ENCODE measurements around the gene KIF4B. TPM values are rescaled to one million over a fixed set of nuclear protein-coding genes. Genes with fewer than 3 reads are reported as not detected.

KIF4B gene
- total and polyA plus RNA-seq, 2 of the 8 experiments (the other 6 are each of a cell fraction or from before 2014, with no cell fraction given): 0.02 to 0.15 TPM

DNA sequence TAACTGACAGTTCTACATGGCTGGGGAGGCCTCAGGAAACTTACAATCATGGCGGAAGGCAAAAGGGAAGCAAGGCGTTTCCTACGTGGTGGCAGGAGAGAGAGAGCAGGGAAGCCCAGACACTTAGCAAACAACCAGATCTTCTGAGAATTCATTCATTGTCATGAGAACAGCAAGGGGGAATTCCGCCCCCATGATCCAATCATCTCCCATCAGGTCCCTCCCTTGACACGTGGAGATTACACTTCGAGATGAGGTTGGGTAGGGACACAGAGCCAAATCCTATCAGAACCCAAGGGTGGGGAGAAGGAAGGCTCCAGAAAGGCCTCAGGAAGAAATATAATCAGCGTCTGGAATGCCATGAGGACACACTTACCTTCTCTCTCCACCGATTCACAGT, 34.3 kb downstream of the KIF4B start:
- H3K79me1 ChIP-seq (ENCODE audit: low read depth, low read length): no peaks in the 10 kb centered on the region
- no peaks in the 10 kb centered on the region for H4K20me1 ChIP-seq (replicated peaks in 1 of 2; ENCODE audit: control insufficient read depth in 1 of 2, insufficient read depth in 2 of 2, low read length in 2 of 2)
- CTCF ChIA-PET (ENCODE audit: partially characterized antibody): interaction anchor here (1.5 to 1.6 kb wide), 2 partner anchors 10 to 89 kb away, joined by 3 to 4 read pairs; no protein-coding TSS in a partner anchor
- H3K14ac ChIP-seq (ENCODE audit: insufficient read length): no peak overlapping the region
- WGBS, 2 experiments (ENCODE audit: extremely low coverage in 1 of 2, insufficient coverage in 1 of 2, insufficient read length in 1 of 2, insufficient replicate concordance in 2 of 2, low coverage in 1 of 2, low lambda C conversion rate in 2 of 2, missing lambda C conversion rate in 1 of 2): 69% methylated on average over 8 of the region's 8 CpGs; no CpG with 5 or more reads in 1 of the 2 experiments
- TF ChIP-seq MAX (IDR thresholded peaks at IDR 0.05): peak; percentile 84
- TF ChIP-seq TEAD4 (IDR thresholded peaks at IDR 0.05; ENCODE audit: low read depth, low read length): peak; percentile 62
- peak; percentile 82 for TF ChIP-seq E2F6 (IDR thresholded peaks at IDR 0.05)
- peak; percentile 13; the same call in 1 of the 2 replicates for TF ChIP-seq EGR1 (IDR thresholded peaks at IDR 0.05; ENCODE audit: borderline replicate concordance, low read depth, low read length)
- no peak for TF ChIP-seq KDM5A (IDR thresholded peaks at IDR 0.05; ENCODE audit: low read length)
- no peak for TF ChIP-seq EZH2 (IDR thresholded peaks at IDR 0.05; ENCODE audit: low read depth, low read length, severe bottlenecking)
- H4K5ac ChIP-seq (ENCODE audit: insufficient read length, low read depth, low read length): no peak overlapping the region
- H4K8ac ChIP-seq (ENCODE audit: extremely low read depth, insufficient read depth, low read length): no peak overlapping the region
- H3K27me3 ChIP-seq (replicated peaks in 1 of 4; ENCODE audit: control insufficient read depth in 3 of 4, extremely low read depth in 1 of 4, insufficient read depth in 3 of 4, low read length in 3 of 4): no peaks in the 10 kb centered on the region
- no peak overlapping the region for H2BK120ac ChIP-seq (replicated peaks; ENCODE audit: low read depth, low read length)
- H3K4me1 ChIP-seq (replicated peaks in 1 of 4; ENCODE audit: control insufficient read depth in 3 of 4, insufficient read depth in 4 of 4, low read length in 3 of 4): peaks cover 0 to 29% (median 11%) of the 10 kb centered on the region in 4 experiments; a peak in 6 of 7 replicates
- FAIRE-seq: peak; percentile 55
- POLR2A ChIA-PET (ENCODE audit: partially characterized antibody): no interaction called here
- H3K4me2 ChIP-seq (ENCODE audit: insufficient read depth in 1 of 2, low read depth in 2 of 2, low read length in 2 of 2): no peak overlapping the region
- no peak overlapping the region for H2BK5ac ChIP-seq (ENCODE audit: low read depth, low read length)
- no peak overlapping the region for H3K9ac ChIP-seq (replicated peaks in 1 of 4; ENCODE audit: extremely low read depth in 1 of 4, low read depth in 3 of 4, low read length in 3 of 4)
- no peak overlapping the region for H2BK12ac ChIP-seq (ENCODE audit: low read depth, low read length)
- H3K36me3 ChIP-seq (ENCODE audit: control insufficient read depth in 2 of 4, insufficient read depth in 4 of 4, low read length in 3 of 4): no peaks in the 10 kb centered on the region
- H4K91ac ChIP-seq (replicated peaks; ENCODE audit: insufficient read length, low read length): no peak overlapping the region
- no peaks in the 10 kb centered on the region for H3K9me3 ChIP-seq (ENCODE audit: insufficient read depth in 2 of 2, low read depth in 1 of 2, low read length in 1 of 2)
- 0 out of 2 replicates have a peak overlapping the region, but pooled peaks have one; percentile 24 for H2BK20ac ChIP-seq (ENCODE audit: low read length)
- DNase-seq (ENCODE audit: low read depth in 1 of 2, low spot score in 2 of 2): peak in 1 of 2 experiments; percentile 37
- no peak overlapping the region for H3K56ac ChIP-seq (replicated peaks; ENCODE audit: insufficient read length, low read depth, low read length)
- no peak overlapping the region for H3K4me3 ChIP-seq (ENCODE audit: extremely low read depth in 1 of 4, insufficient read depth in 2 of 4, low read depth in 3 of 4, low read length in 4 of 4)
- no peak overlapping the region for H3K4ac ChIP-seq (replicated peaks; ENCODE audit: insufficient read length, low read depth, low read length)
- no peak overlapping the region for H3K23ac ChIP-seq (ENCODE audit: insufficient read length)
- H3K23me2 ChIP-seq (ENCODE audit: low read depth, low read length): no peaks in the 10 kb centered on the region
- H3K27ac ChIP-seq (ENCODE audit: low read depth, low read length): no peak overlapping the region
- no peak overlapping the region for H2AFZ ChIP-seq (ENCODE audit: low read length)
- H3K79me2 ChIP-seq (ENCODE audit: control insufficient read depth in 1 of 2, insufficient read depth in 2 of 2, low read length in 2 of 2): no peaks in the 10 kb centered on the region
- H3K18ac ChIP-seq (ENCODE audit: extremely low read depth, low read length): no peak overlapping the region
- no peak overlapping the region for H2AK5ac ChIP-seq (ENCODE audit: low read depth, low read length)
- no peak overlapping the region for H2BK15ac ChIP-seq (ENCODE audit: low read length)

Measured in H1 (cell line).